ENCODE results near the gene SRSF3.

GRCh38 chr6:36577301-36577700 is 16.9 kb upstream of the SRSF3 start:
- TF ChIP-seq CTCF (IDR thresholded peaks at IDR 0.05) (no peak), EP300 (IDR thresholded peaks at IDR 0.05) (no peak), POLR2A (IDR thresholded peaks at IDR 0.05) (no peak), POLR2AphosphoS5 (IDR thresholded peaks at IDR 0.05) (no peak)

All from gastroesophageal sphincter (tissue), 3 donors.